ENCODE results near the gene RFNG. TPM values are rescaled to one million over a fixed set of nuclear protein-coding genes. Genes with fewer than 3 reads are reported as not detected.
A peak's percentile ranks its signal among the peaks of the same experiment; 100 is the strongest.

Gene RFNG
- total and polyA plus RNA-seq, 2 of the 13 experiments (the other 11 are each of a cell fraction or from before 2014, with no cell fraction given), result 61.4 to 64.0 TPM

GRCh38 chr17:82016061-82016874 lies 35.3 kb downstream of the RFNG start (continued):
- TF ChIP-seq ARID5B (CRISPR knock-in tag; IDR thresholded peaks at IDR 0.05), result 0 out of 2 replicates have a peak, but pooled peaks have one; percentile 6
- no peak for TF ChIP-seq HCFC1 (IDR thresholded peaks at IDR 0.05; ENCODE audit: low read depth, low read length)
- TF ChIP-seq ZNF335 (CRISPR knock-in tag; IDR thresholded peaks at IDR 0.05), result no peak
- no peak for TF ChIP-seq ZSCAN21 (CRISPR knock-in tag; IDR thresholded peaks at IDR 0.05; ENCODE audit: borderline replicate concordance)
- TF ChIP-seq BATF2 (CRISPR knock-in tag; IDR thresholded peaks at IDR 0.05), result 0 out of 2 replicates have a peak, but pooled peaks have one; percentile 20
- peak; percentile 4; the same call in 1 of the 2 replicates for TF ChIP-seq RXRA (CRISPR knock-in tag; IDR thresholded peaks at IDR 0.05)
- no peak for TF ChIP-seq ZBTB46 (CRISPR knock-in tag; IDR thresholded peaks at IDR 0.05; ENCODE audit: borderline replicate concordance)
- no peak for TF ChIP-seq ZNF629 (CRISPR knock-in tag; conservative IDR thresholded peaks at IDR 0.05)
- no peak for TF ChIP-seq ZNF496 (CRISPR knock-in tag; IDR thresholded peaks at IDR 0.05; ENCODE audit: insufficient replicate concordance)
- no peak for TF ChIP-seq ZSCAN30 (CRISPR knock-in tag; IDR thresholded peaks at IDR 0.05)
- TF ChIP-seq ZNF12 (CRISPR knock-in tag; IDR thresholded peaks at IDR 0.05), result peak; percentile 23; the same call in 1 of the 2 replicates
- TF ChIP-seq ZSCAN22 (CRISPR knock-in tag; IDR thresholded peaks at IDR 0.05), result no peak
- TF ChIP-seq ZNF605 (CRISPR knock-in tag; IDR thresholded peaks at IDR 0.05), result no peak
- no peak for TF ChIP-seq STAG1 (CRISPR knock-in tag; IDR thresholded peaks at IDR 0.05)
- TF ChIP-seq ATF6 (CRISPR knock-in tag; conservative IDR thresholded peaks at IDR 0.05), result no peak
